Breast epithelium (tissue), 3 donors: ENCODE measurements around the gene SLC12A1.

Source experiments
- POLR2A ChIP-seq: fragments of 450-650 bp; IDR thresholded peaks from one replicate; pipeline ENCODE4 v1.6.1; 2016; ENCODE audit warnings: antibody characterized with exemption, mild to moderate bottlenecking, moderate library complexity
- TF ChIP-seq, protein P1 (sequence below), 3 donors: fragments of 450-650 bp; IDR thresholded peaks; one replicate each; pipeline ENCODE4 v1.5.1; 2016 to 2017; ENCODE audit warnings: antibody characterized with exemption in 3 of 3, mild to moderate bottlenecking in 3 of 3, moderate library complexity in 3 of 3

DNA sequence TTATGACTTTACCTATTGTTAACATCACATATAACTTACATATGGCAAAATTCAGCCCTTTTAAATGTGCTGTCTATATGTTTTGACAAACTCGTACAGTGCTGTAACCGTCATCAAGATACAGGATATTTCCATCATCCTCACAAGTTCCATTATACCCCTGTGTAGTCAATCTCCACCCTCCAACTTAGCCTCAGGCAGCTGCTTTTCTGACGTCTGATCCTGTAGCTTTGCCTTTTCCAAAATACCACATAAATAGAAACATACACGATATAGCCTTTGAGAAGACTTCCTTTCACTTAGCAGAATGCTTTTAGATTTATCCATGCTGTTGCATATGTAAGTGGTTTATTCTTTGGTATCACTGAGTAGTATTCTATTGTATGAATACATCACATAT lies 47.1 kb downstream of the SLC12A1 start:
- TF ChIP-seq, protein P1, sequence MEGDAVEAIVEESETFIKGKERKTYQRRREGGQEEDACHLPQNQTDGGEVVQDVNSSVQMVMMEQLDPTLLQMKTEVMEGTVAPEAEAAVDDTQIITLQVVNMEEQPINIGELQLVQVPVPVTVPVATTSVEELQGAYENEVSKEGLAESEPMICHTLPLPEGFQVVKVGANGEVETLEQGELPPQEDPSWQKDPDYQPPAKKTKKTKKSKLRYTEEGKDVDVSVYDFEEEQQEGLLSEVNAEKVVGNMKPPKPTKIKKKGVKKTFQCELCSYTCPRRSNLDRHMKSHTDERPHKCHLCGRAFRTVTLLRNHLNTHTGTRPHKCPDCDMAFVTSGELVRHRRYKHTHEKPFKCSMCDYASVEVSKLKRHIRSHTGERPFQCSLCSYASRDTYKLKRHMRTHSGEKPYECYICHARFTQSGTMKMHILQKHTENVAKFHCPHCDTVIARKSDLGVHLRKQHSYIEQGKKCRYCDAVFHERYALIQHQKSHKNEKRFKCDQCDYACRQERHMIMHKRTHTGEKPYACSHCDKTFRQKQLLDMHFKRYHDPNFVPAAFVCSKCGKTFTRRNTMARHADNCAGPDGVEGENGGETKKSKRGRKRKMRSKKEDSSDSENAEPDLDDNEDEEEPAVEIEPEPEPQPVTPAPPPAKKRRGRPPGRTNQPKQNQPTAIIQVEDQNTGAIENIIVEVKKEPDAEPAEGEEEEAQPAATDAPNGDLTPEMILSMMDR (IDR thresholded peaks at IDR 0.05) = no peak
- TF ChIP-seq POLR2A = no peak
